Natural killer cell (primary cell): ENCODE measurements around the gene CTIF. TPM values are rescaled to one million over a fixed set of nuclear protein-coding genes. Genes with fewer than 3 reads are reported as not detected.
A peak's percentile ranks its signal among the peaks of the same experiment; 100 is the strongest.

Source experiments
- ATAC-seq, 3 donors: fragments of 150-1000 bp in 2 of 3; fragments of 200-7000 bp in 1 of 3; cut with Tn5 transposase; 1 replicate in 1 of 3; 2 replicates in 2 of 3; pipeline ENCODE4 v1.10.0; 2021; ENCODE audit warnings: mild to moderate bottlenecking in 2 of 3, moderate library complexity in 2 of 3
- DNase-seq, 2 donors: peaks; one replicate each; pipeline versions ENCODE4 v3.0.0 to v3.0.0-alpha.2; 2013 to 2021; ENCODE audit warnings: mixed read lengths in 1 of 2
- H3K27ac ChIP-seq: one replicate; pipeline ENCODE4 v1.5.1; 2013; ENCODE audit warnings: mild to moderate bottlenecking, low read length
- H3K27me3 ChIP-seq: one replicate; pipeline ENCODE4 v1.6.1; 2013; ENCODE audit warnings: low read length; ENCODE audit not compliant: control insufficient read depth, insufficient read depth
- H3K36me3 ChIP-seq: one replicate; pipeline ENCODE4 v1.6.1; 2013; ENCODE audit warnings: low read length; ENCODE audit not compliant: control insufficient read depth, insufficient read depth
- H3K4me1 ChIP-seq: one replicate; pipeline ENCODE4 v1.6.1; 2013; ENCODE audit warnings: low read length; ENCODE audit not compliant: control insufficient read depth, insufficient read depth
- H3K4me3 ChIP-seq: one replicate; pipeline ENCODE4 v1.5.1; 2013; ENCODE audit warnings: low read length
- H3K9me3 ChIP-seq: one replicate; pipeline ENCODE4 v1.6.1; 2013; ENCODE audit warnings: low read length; ENCODE audit not compliant: control insufficient read depth, insufficient read depth
- H3K27ac Mint-ChIP-seq, 2 donors: one replicate each; pipeline ENCODE4 v1.8.0; 2022; ENCODE audit warnings: mild to moderate bottlenecking in 2 of 2, mixed read lengths in 2 of 2, moderate library complexity in 1 of 2
- H3K27me3 Mint-ChIP-seq, 2 donors: one replicate each; pipeline ENCODE4 v1.8.0; 2022; ENCODE audit warnings: low read depth in 2 of 2, mixed read lengths in 2 of 2
- H3K36me3 Mint-ChIP-seq: one replicate; pipeline ENCODE4 v1.8.0; 2022; ENCODE audit warnings: mixed read lengths
- H3K4me1 Mint-ChIP-seq, 2 donors: one replicate each; pipeline ENCODE4 v1.8.0; 2022; ENCODE audit warnings: mixed read lengths in 2 of 2
- H3K4me3 Mint-ChIP-seq: one replicate; pipeline ENCODE4 v1.8.0; 2022; ENCODE audit warnings: mild to moderate bottlenecking, moderate library complexity, mixed read lengths
- H3K9me3 Mint-ChIP-seq, 2 donors: one replicate each; pipeline ENCODE4 v1.8.0; 2022; ENCODE audit warnings: mixed read lengths in 2 of 2
- CTCF ChIP-seq: fragments of 200-600 bp; IDR thresholded peaks from one replicate; pipeline ENCODE4 v1.8.0; 2022; ENCODE audit warnings: antibody characterized with exemption
- WGBS: methylation state at CpG from one replicate; pipeline ENCODE4 v1.1.7; 2013; ENCODE audit warnings: missing lambda C conversion rate; ENCODE audit not compliant: insufficient coverage; 5-methylcytosine and 5-hydroxymethylcytosine counted together
- intact Hi-C: fragments of 100-400 bp; cut with micrococcal nuclease; formaldehyde crosslinking; loops from one replicate; pipeline ENCODE4 v1.14.2; 2022
- total RNA-seq, 4 donors: library from RNA; stranded (reverse); fragments of 120-200 nt in 1 of 4; gene quantifications; one replicate each; pipeline versions ENCODE4 v1.2.3 to v1.2.4, GENCODE V29; 2013 to 2022

Gene CTIF
- total RNA-seq, 3 donors from 2014 or later (not counting 1 experiment from before 2014, with no cell fraction given): 6.9 to 10.2 (median 8.2) TPM

- peaks cover 2 to 6% of the 10 kb centered on the region in 2 donors for H3K9me3 Mint-ChIP-seq
- WGBS: 15% methylated on average over 10 of the region's 10 CpGs
- peak; percentile 93 for TF ChIP-seq CTCF
- Histone ChIP-seq H3K27ac (no peak overlapping the region), H3K9me3 (peaks cover 8% of the 10 kb centered on the region), H3K4me3 (no peak overlapping the region), H3K27me3 (no peaks in the 10 kb centered on the region), H3K4me1 (peaks cover 7% of the 10 kb centered on the region), H3K36me3 (no peaks in the 10 kb centered on the region)
- H3K27me3 Mint-ChIP-seq: no peaks in the 10 kb centered on the region
- ATAC-seq (peak; percentile 97 to 99 (median 99)), DNase-seq (peak; percentile 84 to 91)
- H3K36me3 Mint-ChIP-seq: peaks cover 8% of the 10 kb centered on the region
- intact Hi-C loops: loop anchor here (1.0 to 10.0 kb wide), 10 partner anchors 269 to 1682 kb away; no protein-coding TSS in a partner anchor
- H3K4me1 Mint-ChIP-seq: no peaks in the 10 kb centered on the region
- H3K4me3 Mint-ChIP-seq: no peak overlapping the region
- no peak overlapping the region for H3K27ac Mint-ChIP-seq
Observed at GRCh38 chr18:48675352-48675761, 136.5 kb downstream of the CTIF start.

DNA sequence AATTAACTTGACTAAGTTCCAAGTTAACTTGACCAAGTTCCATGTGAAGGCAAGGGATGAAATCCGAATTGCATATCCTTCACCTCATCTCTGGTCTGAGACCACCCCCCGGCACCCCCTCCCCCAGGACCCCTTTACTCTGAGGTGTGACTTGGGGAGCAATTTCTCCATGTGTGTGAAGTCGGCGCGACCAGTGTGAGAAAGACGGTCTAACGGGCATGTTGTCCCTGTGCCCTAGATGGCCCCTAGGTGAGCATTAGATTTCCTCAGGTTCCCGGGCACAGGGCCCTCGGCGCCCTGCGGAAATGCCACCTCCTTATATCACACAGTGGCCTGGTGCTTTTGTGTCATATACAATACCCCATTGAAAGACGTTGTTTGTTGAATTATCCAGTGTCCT lies 137.1 kb downstream of the CTIF start:
- ATAC-seq (no peak), DNase-seq (no peak)
- H3K4me1 Mint-ChIP-seq: no peaks in the 10 kb centered on the region
- 92% methylated on average over 10 of the region's 12 CpGs for WGBS
- Histone ChIP-seq H3K9me3 (peaks cover 6% of the 10 kb centered on the region), H3K36me3 (no peaks in the 10 kb centered on the region), H3K4me1 (peaks cover 7% of the 10 kb centered on the region), H3K4me3 (no peak overlapping the region), H3K27ac (no peak overlapping the region), H3K27me3 (no peaks in the 10 kb centered on the region)
- no peak for TF ChIP-seq CTCF
- peaks cover 8% of the 10 kb centered on the region for H3K36me3 Mint-ChIP-seq
- no peak overlapping the region for H3K4me3 Mint-ChIP-seq
- intact Hi-C loops: loop anchor here (1.0 to 10.0 kb wide), 10 partner anchors 269 to 1681 kb away; no protein-coding TSS in a partner anchor
- H3K27me3 Mint-ChIP-seq: no peaks in the 10 kb centered on the region
- H3K9me3 Mint-ChIP-seq: peaks cover 2 to 6% of the 10 kb centered on the region in 2 donors
- peak overlapping the region in 1 of 2 donors; percentile 13 for H3K27ac Mint-ChIP-seq

GRCh38 chr18:48676346-48676745 lies 137.5 kb downstream of the CTIF start:
- H3K4me1 Mint-ChIP-seq: no peaks in the 10 kb centered on the region
- H3K4me3 Mint-ChIP-seq: no peak overlapping the region
- intact Hi-C loops: loop anchor here (5.0 to 10.0 kb wide), 6 partner anchors 268 to 1681 kb away; no protein-coding TSS in a partner anchor
- H3K9me3 Mint-ChIP-seq: peaks cover under 1 to 4% of the 10 kb centered on the region in 2 donors
- no peaks in the 10 kb centered on the region for H3K27me3 ChIP-seq
- DNase-seq (no peak), ATAC-seq (no peak)
- H3K4me1 ChIP-seq: peaks cover 7% of the 10 kb centered on the region
- H3K36me3 Mint-ChIP-seq: peaks cover 6% of the 10 kb centered on the region
- TF ChIP-seq CTCF: no peak
- no peaks in the 10 kb centered on the region for H3K27me3 Mint-ChIP-seq
- no peak overlapping the region for H3K27ac ChIP-seq
- no peaks in the 10 kb centered on the region for H3K36me3 ChIP-seq
- H3K27ac Mint-ChIP-seq: peak overlapping the region in 1 of 2 donors; percentile 13
- no peak overlapping the region for H3K4me3 ChIP-seq
- H3K9me3 ChIP-seq: peaks cover 2% of the 10 kb centered on the region
- WGBS: 81% methylated on average over 8 of the region's 8 CpGs
